Ishikawa (cell line): ENCODE data around the gene SH2D7.

Experiments used
- CEBPB ChIP-seq: IDR thresholded peaks from 2 replicates; pipeline ENCODE4 v1.6.1; 2012
- CREB1 ChIP-seq: IDR thresholded peaks from 2 replicates; pipeline ENCODE4 v1.6.1; 2012; ENCODE audit warnings: low read depth
- EGR1 ChIP-seq: IDR thresholded peaks from 2 replicates; pipeline ENCODE4 v1.6.1; 2012
- EP300 ChIP-seq: IDR thresholded peaks from 2 replicates; pipeline ENCODE4 v1.6.1; 2012; ENCODE audit warnings: borderline replicate concordance
- FOXM1 ChIP-seq: IDR thresholded peaks from 2 replicates; pipeline ENCODE4 v1.6.1; 2012; ENCODE audit warnings: low read depth, borderline replicate concordance
- MAX ChIP-seq: IDR thresholded peaks from 2 replicates; pipeline ENCODE4 v1.6.1; 2012
- NFIC ChIP-seq: IDR thresholded peaks from 2 replicates; pipeline ENCODE4 v1.6.1; 2012
- RAD21 ChIP-seq: IDR thresholded peaks from 2 replicates; pipeline ENCODE4 v1.6.1; 2012; ENCODE audit warnings: low read depth
- TAF1 ChIP-seq: IDR thresholded peaks from 2 replicates; pipeline ENCODE4 v1.6.1; 2012; ENCODE audit warnings: low read depth, mild to moderate bottlenecking
- TCF12 ChIP-seq: IDR thresholded peaks from 2 replicates; pipeline ENCODE4 v1.6.1; 2012; ENCODE audit warnings: low read depth
- TEAD4 ChIP-seq: IDR thresholded peaks from 2 replicates; pipeline ENCODE4 v1.6.1; 2012
- USF1 ChIP-seq: IDR thresholded peaks from 2 replicates; pipeline ENCODE4 v1.6.1; 2012
- YY1 ChIP-seq: IDR thresholded peaks from 2 replicates; pipeline ENCODE4 v1.6.1; 2012; ENCODE audit warnings: low read depth
- ZBTB7A ChIP-seq: IDR thresholded peaks from 2 replicates; pipeline ENCODE4 v1.6.1; 2012; ENCODE audit warnings: low read depth
- TF ChIP-seq, protein P1 (sequence below): IDR thresholded peaks from 2 replicates; pipeline ENCODE4 v1.6.1; 2012; ENCODE audit warnings: low read depth, mild to moderate bottlenecking

SH2D7 gene

DNA sequence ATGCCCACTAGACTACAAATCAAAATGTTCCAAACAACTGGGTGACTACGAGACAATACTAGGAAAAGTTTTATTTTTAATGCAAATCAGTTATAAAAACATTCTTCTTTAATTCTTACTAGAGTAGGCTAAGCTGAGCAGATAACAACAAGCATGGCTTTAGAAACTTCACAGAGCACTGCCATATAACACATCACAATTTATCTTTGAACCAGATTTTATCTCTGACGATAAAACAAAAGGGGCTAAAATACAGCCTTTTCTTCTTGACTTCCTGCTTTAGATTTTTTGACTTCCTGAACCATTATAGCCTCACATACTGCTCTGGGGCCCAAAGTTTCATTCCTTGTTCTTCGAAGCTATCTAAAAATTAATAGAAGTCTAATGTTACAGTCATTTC is 40.8 kb upstream of the SH2D7 start:
- TF ChIP-seq USF1 (no peak), EGR1 (no peak), CEBPB (no peak)

DNA sequence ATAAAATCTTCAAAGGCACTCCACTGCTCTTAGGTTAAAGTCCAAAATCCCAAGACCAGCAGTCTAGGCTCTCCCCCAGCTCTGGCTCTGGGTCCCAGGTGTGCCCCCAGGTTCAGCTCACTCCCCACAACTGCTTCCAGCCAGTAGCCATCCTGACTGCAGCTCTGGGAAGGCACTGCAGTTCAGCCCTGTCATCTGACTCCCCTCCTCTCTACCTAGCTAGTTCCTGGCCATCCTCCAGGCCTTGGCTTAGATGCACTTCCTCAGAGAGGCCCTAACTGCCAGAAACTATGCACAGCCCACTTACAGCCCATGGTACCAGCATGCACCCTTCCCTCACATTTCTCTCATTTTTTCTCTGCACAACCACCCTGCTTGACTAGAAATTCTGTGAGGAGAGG is 40.4 kb upstream of the SH2D7 start:
- no peak for TF ChIP-seq USF1
- no peak for TF ChIP-seq EGR1
- TF ChIP-seq ZBTB7A: no peak
- TF ChIP-seq CEBPB: no peak
- no peak for TF ChIP-seq CREB1
- TF ChIP-seq, protein P1, sequence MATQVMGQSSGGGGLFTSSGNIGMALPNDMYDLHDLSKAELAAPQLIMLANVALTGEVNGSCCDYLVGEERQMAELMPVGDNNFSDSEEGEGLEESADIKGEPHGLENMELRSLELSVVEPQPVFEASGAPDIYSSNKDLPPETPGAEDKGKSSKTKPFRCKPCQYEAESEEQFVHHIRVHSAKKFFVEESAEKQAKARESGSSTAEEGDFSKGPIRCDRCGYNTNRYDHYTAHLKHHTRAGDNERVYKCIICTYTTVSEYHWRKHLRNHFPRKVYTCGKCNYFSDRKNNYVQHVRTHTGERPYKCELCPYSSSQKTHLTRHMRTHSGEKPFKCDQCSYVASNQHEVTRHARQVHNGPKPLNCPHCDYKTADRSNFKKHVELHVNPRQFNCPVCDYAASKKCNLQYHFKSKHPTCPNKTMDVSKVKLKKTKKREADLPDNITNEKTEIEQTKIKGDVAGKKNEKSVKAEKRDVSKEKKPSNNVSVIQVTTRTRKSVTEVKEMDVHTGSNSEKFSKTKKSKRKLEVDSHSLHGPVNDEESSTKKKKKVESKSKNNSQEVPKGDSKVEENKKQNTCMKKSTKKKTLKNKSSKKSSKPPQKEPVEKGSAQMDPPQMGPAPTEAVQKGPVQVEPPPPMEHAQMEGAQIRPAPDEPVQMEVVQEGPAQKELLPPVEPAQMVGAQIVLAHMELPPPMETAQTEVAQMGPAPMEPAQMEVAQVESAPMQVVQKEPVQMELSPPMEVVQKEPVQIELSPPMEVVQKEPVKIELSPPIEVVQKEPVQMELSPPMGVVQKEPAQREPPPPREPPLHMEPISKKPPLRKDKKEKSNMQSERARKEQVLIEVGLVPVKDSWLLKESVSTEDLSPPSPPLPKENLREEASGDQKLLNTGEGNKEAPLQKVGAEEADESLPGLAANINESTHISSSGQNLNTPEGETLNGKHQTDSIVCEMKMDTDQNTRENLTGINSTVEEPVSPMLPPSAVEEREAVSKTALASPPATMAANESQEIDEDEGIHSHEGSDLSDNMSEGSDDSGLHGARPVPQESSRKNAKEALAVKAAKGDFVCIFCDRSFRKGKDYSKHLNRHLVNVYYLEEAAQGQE: no peak
- TF ChIP-seq RAD21: no peak
- no peak for TF ChIP-seq NFIC
- TF ChIP-seq FOXM1: no peak
- no peak for TF ChIP-seq MAX
- TF ChIP-seq TEAD4: no peak
- no peak for TF ChIP-seq TCF12
- TF ChIP-seq TAF1: no peak
- TF ChIP-seq YY1: no peak
- no peak for TF ChIP-seq EP300

- TF ChIP-seq MAX (no peak), ZBTB7A (no peak), CEBPB (no peak), RAD21 (no peak), NFIC (no peak), TCF12 (no peak), EGR1 (no peak), YY1 (no peak), FOXM1 (no peak), TEAD4 (no peak)
- TF ChIP-seq, protein P1: no peak
Observed at GRCh38 chr15:78052545-78052944, 39.8 kb upstream of the SH2D7 start.

DNA sequence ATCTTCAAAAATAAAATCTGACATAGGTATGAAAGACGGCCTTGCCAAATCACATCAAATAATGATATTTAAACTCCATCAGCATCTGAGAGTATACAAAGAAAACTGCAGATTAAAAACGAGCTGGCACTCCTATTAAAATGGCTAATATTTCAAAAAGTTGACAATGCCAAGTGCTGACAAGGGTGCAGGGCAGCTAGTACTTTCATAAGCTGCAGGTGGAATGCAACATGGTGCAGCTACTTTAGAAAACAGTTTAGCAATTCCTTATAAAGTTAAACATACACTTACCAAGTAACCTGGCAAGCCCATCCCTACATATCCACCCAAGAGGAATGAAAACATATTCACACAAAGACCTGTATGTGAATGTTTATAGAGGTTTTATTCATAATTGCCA is 37.8 kb upstream of the SH2D7 start:
- TF ChIP-seq TCF12 (no peak), NFIC (no peak), FOXM1 (no peak), USF1 (no peak), TEAD4 (no peak), RAD21 (no peak), ZBTB7A (no peak), TAF1 (no peak), MAX (no peak), EGR1 (no peak), YY1 (no peak)
- TF ChIP-seq, protein P1: no peak

DNA sequence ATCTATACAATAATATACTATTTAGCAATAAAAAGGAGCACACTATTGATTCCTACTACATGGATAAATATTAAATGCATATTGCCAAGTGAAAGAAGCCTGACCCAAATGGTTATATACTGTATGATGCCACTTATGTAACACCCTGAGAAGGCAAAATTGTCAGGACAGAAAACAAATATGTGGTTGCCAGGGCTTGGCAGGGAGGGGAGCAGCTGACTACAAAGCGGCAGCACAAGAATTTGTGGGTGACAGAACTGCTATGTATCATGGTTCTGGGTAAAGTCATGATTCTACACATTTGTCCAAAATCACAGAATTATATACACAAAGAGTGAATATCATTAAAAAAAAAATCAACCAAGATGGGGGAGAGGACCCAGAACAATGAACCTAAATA is 37.4 kb upstream of the SH2D7 start:
- no peak for TF ChIP-seq MAX
- TF ChIP-seq ZBTB7A: no peak
- no peak for TF ChIP-seq TEAD4
- TF ChIP-seq USF1: no peak
- no peak for TF ChIP-seq CEBPB
- TF ChIP-seq EP300: no peak
